Brain microvascular endothelial cell (primary cell): ENCODE results near the gene TRABD2A.

Experiments
- DNase-seq: peaks from one replicate; pipeline ENCODE4 v3.0.0-alpha.2; 2020
- H3K27ac ChIP-seq: fragments of 250-450 bp; sonication (Bioruptor Pico); 2 replicates; pipeline ENCODE4 v1.5.1; 2020; ENCODE audit warnings: mild to moderate bottlenecking, moderate library complexity
- H3K27me3 ChIP-seq: fragments of 250-450 bp; sonication (Bioruptor Pico); replicated peaks from 2 replicates; pipeline ENCODE4 v1.5.1; 2020; ENCODE audit warnings: mild to moderate bottlenecking
- H3K36me3 ChIP-seq: fragments of 250-450 bp; sonication (Bioruptor Pico); replicated peaks from 2 replicates; pipeline ENCODE4 v1.5.1; 2020; ENCODE audit warnings: mild to moderate bottlenecking
- H3K4me3 ChIP-seq: 2 replicates; pipeline ENCODE4 v1.5.1; 2011; ENCODE audit warnings: low read depth, mild to moderate bottlenecking, control low read depth, low read length, moderate library complexity
- in situ Hi-C: cut with HindIII; loops from 2 replicates; pipeline ENCODE4 v1.10.0; 2017; ENCODE audit warnings: low sequenced_read_pairs, low pct_ligation_motif_present
- TF ChIP-seq, protein P1 (sequence below): IDR thresholded peaks from 2 replicates; pipeline ENCODE4 v1.5.1; 2011; ENCODE audit warnings: low read depth, mild to moderate bottlenecking, moderate library complexity, low read length, control low read depth, inconsistent platforms; ENCODE audit errors: missing control alignments

The TRABD2A gene

DNA sequence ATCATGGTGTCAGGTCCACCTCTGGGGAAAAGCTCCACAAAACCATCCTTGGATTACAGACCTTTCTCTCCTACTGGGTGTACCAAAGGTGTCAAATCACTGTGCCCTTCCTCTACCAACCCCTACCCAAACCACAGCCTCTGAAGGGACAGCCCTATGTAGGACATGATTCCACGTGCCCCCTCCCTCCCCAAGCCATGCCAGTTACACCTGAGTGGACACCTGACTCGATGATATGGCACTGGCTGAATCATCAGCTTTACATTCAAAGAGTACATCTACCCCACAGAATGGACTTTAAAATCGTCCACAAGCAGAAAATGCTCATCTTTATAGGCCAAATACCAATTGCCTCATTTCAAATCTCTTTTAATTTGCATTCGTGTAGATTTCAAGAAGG lies 26.0 kb downstream of the TRABD2A start:
- Histone ChIP-seq H3K4me3 (no peak overlapping the region), H3K27ac (no peak overlapping the region), H3K27me3 (no peaks in the 10 kb centered on the region), H3K36me3 (no peaks in the 10 kb centered on the region)
- no peak for DNase-seq
- TF ChIP-seq, protein P1, sequence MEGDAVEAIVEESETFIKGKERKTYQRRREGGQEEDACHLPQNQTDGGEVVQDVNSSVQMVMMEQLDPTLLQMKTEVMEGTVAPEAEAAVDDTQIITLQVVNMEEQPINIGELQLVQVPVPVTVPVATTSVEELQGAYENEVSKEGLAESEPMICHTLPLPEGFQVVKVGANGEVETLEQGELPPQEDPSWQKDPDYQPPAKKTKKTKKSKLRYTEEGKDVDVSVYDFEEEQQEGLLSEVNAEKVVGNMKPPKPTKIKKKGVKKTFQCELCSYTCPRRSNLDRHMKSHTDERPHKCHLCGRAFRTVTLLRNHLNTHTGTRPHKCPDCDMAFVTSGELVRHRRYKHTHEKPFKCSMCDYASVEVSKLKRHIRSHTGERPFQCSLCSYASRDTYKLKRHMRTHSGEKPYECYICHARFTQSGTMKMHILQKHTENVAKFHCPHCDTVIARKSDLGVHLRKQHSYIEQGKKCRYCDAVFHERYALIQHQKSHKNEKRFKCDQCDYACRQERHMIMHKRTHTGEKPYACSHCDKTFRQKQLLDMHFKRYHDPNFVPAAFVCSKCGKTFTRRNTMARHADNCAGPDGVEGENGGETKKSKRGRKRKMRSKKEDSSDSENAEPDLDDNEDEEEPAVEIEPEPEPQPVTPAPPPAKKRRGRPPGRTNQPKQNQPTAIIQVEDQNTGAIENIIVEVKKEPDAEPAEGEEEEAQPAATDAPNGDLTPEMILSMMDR = no peak
- in situ Hi-C loops = no loop called here

GRCh38 chr2:84851876-84852275 lies 29.0 kb downstream of the TRABD2A start:
- DNase-seq = no peak
- TF ChIP-seq, protein P1 = no peak
- Histone ChIP-seq H3K27me3 (no peaks in the 10 kb centered on the region), H3K4me3 (no peak overlapping the region), H3K36me3 (no peaks in the 10 kb centered on the region), H3K27ac (no peak overlapping the region)
- in situ Hi-C loops = no loop called here

DNA sequence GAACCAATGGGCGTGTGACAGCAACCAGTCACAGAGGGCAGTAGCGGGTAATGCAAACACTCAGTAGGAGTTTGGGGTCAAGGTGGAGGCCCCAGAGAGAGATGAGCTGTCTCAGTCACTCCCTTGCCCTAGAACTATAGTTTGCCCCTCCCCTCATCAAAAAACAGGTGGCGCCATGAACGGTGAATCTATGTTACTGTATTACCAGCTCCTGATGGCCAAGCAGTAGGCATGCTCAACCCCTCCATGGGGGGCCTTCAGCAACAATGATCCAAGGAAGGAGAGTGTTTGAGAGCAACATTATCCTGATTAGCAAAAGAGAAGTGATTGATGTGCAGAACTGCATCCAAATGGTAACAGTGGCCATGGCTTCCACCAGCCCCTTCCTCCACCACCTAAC lies 30.4 kb downstream of the TRABD2A start:
- in situ Hi-C loops = no loop called here
- no peak for DNase-seq
- TF ChIP-seq, protein P1 = no peak
- Histone ChIP-seq H3K36me3 (no peaks in the 10 kb centered on the region), H3K27me3 (no peaks in the 10 kb centered on the region), H3K4me3 (no peak overlapping the region), H3K27ac (no peak overlapping the region)

DNA sequence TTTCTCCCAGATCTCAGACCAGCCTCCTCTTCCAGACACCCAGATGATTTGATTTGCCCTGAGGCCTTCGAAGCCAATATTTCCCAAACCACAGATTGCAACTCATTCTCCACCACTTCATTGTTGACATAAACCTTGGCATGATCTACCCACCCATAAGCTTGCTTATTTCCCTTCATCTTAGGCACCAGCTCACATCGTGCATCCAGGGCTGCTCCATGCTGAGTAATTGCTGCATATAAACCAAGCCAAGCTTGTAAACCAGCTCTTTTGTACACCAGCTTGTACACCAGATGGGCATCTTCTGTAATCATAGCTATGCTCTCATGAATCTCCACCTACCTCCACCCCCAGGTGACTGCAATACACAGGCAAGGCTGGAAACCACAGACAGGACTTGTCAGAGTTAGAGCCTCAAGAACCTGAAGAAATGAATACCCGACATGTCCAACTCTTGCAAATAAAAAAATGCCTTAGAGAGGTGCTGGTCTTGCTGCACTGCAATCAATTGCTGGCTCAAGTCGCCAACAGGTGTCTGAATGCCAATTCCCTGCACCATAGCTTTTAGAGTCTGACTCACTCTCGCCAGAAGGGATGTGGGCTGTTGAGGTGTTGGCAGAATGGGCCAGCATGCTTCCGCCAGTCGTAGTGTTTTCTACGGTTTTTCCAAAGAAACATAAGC lies 31.5 kb downstream of the TRABD2A start:
- in situ Hi-C loops = no loop called here
- no peak for DNase-seq
- no peaks in the 10 kb centered on the region for H3K36me3 ChIP-seq
- TF ChIP-seq, protein P1 = no peak
- no peaks in the 10 kb centered on the region for H3K27me3 ChIP-seq
- no peak overlapping the region for H3K27ac ChIP-seq
- no peak overlapping the region for H3K4me3 ChIP-seq

DNA sequence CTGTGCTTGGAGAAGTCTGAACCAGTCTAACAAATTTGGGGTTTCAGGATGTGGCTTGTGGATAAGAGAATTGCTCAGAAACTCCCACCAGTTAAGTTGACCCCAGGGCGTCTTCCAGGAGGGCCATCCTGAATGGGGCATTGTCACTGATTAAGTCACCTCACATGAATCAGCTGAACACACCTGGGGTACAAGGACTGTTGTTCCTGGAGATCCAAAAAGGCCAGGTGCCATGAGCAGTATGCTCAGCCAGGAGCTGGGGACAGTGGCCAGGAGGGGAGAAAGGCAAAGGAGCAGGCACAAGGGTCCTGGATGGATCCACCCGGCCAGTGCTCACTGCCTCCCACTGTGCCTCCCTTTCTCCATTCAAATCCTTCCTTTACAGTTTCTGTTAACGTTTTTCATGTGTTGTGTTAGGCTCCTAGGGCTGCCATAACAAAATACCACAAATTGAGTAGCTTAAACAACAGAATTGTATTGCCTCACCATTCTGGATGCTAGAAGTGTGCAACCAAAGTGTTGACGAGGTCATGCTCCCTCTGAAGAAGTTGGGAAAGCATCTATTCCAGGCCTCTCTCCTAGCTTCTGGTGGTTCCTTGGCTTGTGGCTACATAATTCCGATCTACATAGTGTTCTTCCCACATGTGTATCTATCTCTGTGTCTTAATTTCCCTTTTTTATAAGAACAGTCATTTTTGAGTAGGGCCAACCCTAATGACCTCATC lies 33.4 kb downstream of the TRABD2A start:
- TF ChIP-seq, protein P1 = no peak
- Histone ChIP-seq H3K4me3 (no peak overlapping the region), H3K36me3 (no peaks in the 10 kb centered on the region), H3K27ac (no peak overlapping the region), H3K27me3 (no peaks in the 10 kb centered on the region)
- in situ Hi-C loops = no loop called here
- no peak for DNase-seq

- no peak overlapping the region for H3K4me3 ChIP-seq
- no peaks in the 10 kb centered on the region for H3K36me3 ChIP-seq
- no peak overlapping the region for H3K27ac ChIP-seq
- in situ Hi-C loops = no loop called here
- H3K27me3 ChIP-seq = no peaks in the 10 kb centered on the region
- no peak for DNase-seq
- TF ChIP-seq, protein P1 = no peak
These were observed 34.1 kb downstream of the TRABD2A start for GRCh38 chr2:84846741-84847142.
